Measurements from ENCODE around the gene PLEKHG2.

Gene PLEKHG2

GRCh38 chr19:39428283-39429112, 16.0 kb downstream of the PLEKHG2 start:
- peak overlapping the region; percentile 22 for H3K4me3 ChIP-seq (ENCODE audit: low read length)
- peak overlapping the region; percentile 92 for H3K27ac ChIP-seq (ENCODE audit: low read depth, low read length)
- peak overlapping the region; percentile 49 for H3K9ac ChIP-seq (ENCODE audit: low read depth, low read length)
- WGBS, result 25% methylated on average over 23 of the region's 23 CpGs
- H3K36me3 ChIP-seq (ENCODE audit: insufficient read depth, low read length), result peaks cover 38% of the 10 kb centered on the region
- H3K27me3 ChIP-seq (ENCODE audit: insufficient read depth, low read length), result no peaks in the 10 kb centered on the region
- peaks cover 27% of the 10 kb centered on the region for H3K4me1 ChIP-seq (ENCODE audit: insufficient read depth, low read length)
- no peaks in the 10 kb centered on the region for H3K9me3 ChIP-seq (ENCODE audit: insufficient read depth, low read depth, low read length)

- H3K36me3 ChIP-seq (ENCODE audit: insufficient read depth, low read length), result peaks cover 33% of the 10 kb centered on the region
- H3K4me1 ChIP-seq (ENCODE audit: insufficient read depth, low read length), result peaks cover 35% of the 10 kb centered on the region
- no peaks in the 10 kb centered on the region for H3K27me3 ChIP-seq (ENCODE audit: insufficient read depth, low read length)
- no peak overlapping the region for H3K4me3 ChIP-seq (ENCODE audit: low read length)
- peak overlapping the region; percentile 29 for H3K9ac ChIP-seq (ENCODE audit: low read depth, low read length)
- H3K27ac ChIP-seq (ENCODE audit: low read depth, low read length), result peak overlapping the region; percentile 81
- 73% methylated on average over 25 of the region's 25 CpGs for WGBS
- H3K9me3 ChIP-seq (ENCODE audit: insufficient read depth, low read depth, low read length), result no peaks in the 10 kb centered on the region
These were observed 18.5 kb downstream of the PLEKHG2 start for GRCh38 chr19:39430675-39431593.

DNA sequence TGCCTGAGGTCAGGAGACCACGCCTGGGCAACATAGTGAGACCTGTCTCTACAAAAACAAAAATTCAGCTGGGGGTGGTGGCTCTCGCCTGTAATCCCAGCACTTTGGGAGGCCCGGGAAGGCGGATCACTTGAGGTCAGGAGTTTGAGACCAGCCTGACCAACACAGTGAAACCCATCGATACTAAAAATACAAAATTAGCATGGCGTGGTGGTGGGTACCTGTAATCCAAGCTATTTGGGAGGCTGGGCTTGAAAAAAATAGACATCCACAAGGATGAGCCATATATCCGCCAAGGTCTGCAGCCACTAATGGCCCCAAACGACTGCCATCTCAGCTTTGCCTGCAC, 20.2 kb downstream of the PLEKHG2 start:
- H3K27ac ChIP-seq (ENCODE audit: low read depth, low read length), result no peak overlapping the region; the same call in 1 of the 2 replicates
- H3K4me1 ChIP-seq (ENCODE audit: insufficient read depth, low read length), result peaks cover 29% of the 10 kb centered on the region
- no peak overlapping the region for H3K4me3 ChIP-seq (ENCODE audit: low read length)
- H3K9ac ChIP-seq (ENCODE audit: low read depth, low read length), result no peak overlapping the region
- H3K27me3 ChIP-seq (ENCODE audit: insufficient read depth, low read length), result no peaks in the 10 kb centered on the region
- WGBS, result 97% methylated on average over 8 of the region's 8 CpGs
- no peaks in the 10 kb centered on the region for H3K9me3 ChIP-seq (ENCODE audit: insufficient read depth, low read depth, low read length)
- H3K36me3 ChIP-seq (ENCODE audit: insufficient read depth, low read length), result peaks cover 33% of the 10 kb centered on the region

- WGBS, result 98% methylated on average over 8 of the region's 8 CpGs
- peak overlapping the region; percentile 99; the same call in 1 of the 2 replicates for H3K9ac ChIP-seq (ENCODE audit: low read depth, low read length)
- peak overlapping the region; percentile 87; the same call in 1 of the 2 replicates for H3K4me3 ChIP-seq (ENCODE audit: low read length)
- H3K9me3 ChIP-seq (ENCODE audit: insufficient read depth, low read depth, low read length), result no peaks in the 10 kb centered on the region
- H3K27me3 ChIP-seq (ENCODE audit: insufficient read depth, low read length), result no peaks in the 10 kb centered on the region
- H3K27ac ChIP-seq (ENCODE audit: low read depth, low read length), result peak overlapping the region; percentile 67
- H3K4me1 ChIP-seq (ENCODE audit: insufficient read depth, low read length), result peaks cover 21% of the 10 kb centered on the region
- peaks cover 33% of the 10 kb centered on the region for H3K36me3 ChIP-seq (ENCODE audit: insufficient read depth, low read length)
These were observed 21.1 kb downstream of the PLEKHG2 start for GRCh38 chr19:39433480-39434079.

DNA sequence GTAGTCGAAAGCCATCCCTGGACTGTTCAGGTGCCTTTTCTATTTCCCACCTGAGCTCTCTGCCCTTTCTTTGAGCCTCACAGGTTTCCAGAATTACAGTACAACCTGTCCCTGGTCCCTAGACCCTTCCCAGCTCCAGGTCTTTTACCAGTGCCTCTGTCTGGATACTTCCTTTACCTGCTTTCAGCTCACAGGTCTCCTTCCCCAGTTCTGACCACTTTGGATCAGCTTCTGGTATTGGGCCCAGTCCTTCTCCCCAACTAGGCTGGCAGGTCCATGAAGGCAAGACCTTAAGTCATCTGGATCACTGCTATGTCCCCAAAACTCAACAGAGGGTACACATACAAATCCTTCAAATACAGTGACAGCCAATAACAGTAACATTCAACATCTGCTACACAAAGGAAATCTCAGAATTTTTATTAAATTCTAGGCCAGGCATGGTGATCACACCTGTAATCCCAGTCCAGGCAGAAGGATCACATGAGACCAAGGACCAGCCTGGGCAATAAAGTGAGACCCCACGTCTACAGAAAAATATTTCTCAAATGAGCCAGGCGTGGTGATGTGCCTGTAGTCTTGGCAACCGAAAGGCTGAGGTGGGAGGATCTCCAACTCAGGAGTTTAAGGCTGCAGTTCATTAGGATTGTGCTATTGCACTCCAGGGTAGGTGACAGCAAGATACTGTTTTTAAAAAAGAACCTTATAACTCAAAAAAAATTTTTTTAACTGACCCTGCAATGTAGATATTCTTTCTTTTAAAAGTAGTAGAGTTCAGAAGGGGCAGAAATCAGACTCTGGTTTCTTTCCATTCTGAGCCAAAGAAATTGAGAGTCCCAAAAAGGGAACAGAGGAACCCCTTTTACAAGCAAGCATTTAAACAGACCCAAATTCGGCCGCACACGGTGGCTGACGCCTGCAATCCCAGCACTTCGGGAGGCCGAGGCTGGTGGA, 21.9 kb downstream of the PLEKHG2 start:
- Histone ChIP-seq H3K4me3 (ENCODE audit: low read length) (peak overlapping the region; percentile 87), H3K27ac (ENCODE audit: low read depth, low read length) (peak overlapping the region; percentile 67)

GRCh38 chr19:39435499-39436349, 23.3 kb downstream of the PLEKHG2 start, which contains the start of gene RPS16:
Gene RPS16, minus strand, starts transcription at chr19:39435949. Its CDS starts 54 bp downstream, at chr19:39435895.
- Histone ChIP-seq H3K27ac (ENCODE audit: low read depth, low read length) (peak within 1 kb of the TSS; percentile 74), H3K36me3 (ENCODE audit: insufficient read depth, low read length) (peaks cover 33% of the 10 kb centered on the region), H3K9ac (ENCODE audit: low read depth, low read length) (peak within 1 kb of the TSS; percentile 99), H3K9me3 (ENCODE audit: insufficient read depth, low read depth, low read length) (no peaks in the 10 kb centered on the region), H3K27me3 (ENCODE audit: insufficient read depth, low read length) (no peaks in the 10 kb centered on the region), H3K4me3 (ENCODE audit: low read length) (peak within 1 kb of the TSS; percentile 87), H3K4me1 (ENCODE audit: insufficient read depth, low read length) (peaks cover 12% of the 10 kb centered on the region)
- under 1% methylated on average over 61 of the region's 61 CpGs for WGBS

More for the DNA sequence above, 21.9 kb downstream of the PLEKHG2 start:
- 67% methylated on average over 10 of the region's 10 CpGs for WGBS
- Histone ChIP-seq H3K9me3 (ENCODE audit: insufficient read depth, low read depth, low read length) (no peaks in the 10 kb centered on the region), H3K36me3 (ENCODE audit: insufficient read depth, low read length) (peaks cover 33% of the 10 kb centered on the region), H3K27me3 (ENCODE audit: insufficient read depth, low read length) (no peaks in the 10 kb centered on the region), H3K4me1 (ENCODE audit: insufficient read depth, low read length) (peaks cover 16% of the 10 kb centered on the region), H3K9ac (ENCODE audit: low read depth, low read length) (peak overlapping the region; percentile 99)

GRCh38 chr19:39436350-39436716, 23.9 kb downstream of the PLEKHG2 start:
- H3K36me3 ChIP-seq (ENCODE audit: insufficient read depth, low read length), result peaks cover 33% of the 10 kb centered on the region

DNA sequence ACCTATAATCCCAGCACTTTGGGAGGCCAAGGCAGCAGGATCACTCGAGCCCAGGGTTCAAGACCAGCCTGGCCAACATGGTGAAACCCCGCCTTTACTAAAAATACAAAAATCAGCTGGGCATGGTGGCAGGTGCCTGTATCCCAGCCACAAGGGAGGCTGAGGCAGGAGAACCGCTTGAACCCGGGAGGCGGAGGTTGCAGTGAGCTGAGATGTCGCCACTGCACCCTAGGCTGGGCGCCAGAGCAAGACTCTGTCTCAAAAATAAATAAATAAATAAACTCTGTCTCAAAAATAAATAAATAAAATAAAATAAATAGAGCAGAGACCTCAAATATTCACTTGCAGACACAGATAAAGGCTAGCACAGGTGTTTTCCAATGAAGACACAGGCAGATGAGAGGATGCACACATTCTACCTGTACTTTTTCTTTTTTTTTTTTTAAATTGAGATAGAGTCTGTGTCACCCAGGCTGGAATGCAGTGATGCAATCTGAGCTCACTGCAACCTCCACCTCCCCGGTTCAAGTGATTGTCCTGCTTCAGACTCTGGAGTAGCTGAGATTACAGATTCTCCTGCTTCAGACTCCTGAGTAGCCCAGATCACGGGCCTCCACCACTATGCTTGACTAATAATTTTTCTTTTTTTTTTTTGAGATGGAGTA, 25.9 kb downstream of the PLEKHG2 start:
- no peaks in the 10 kb centered on the region for H3K27me3 ChIP-seq (ENCODE audit: insufficient read depth, low read length)
- H3K36me3 ChIP-seq (ENCODE audit: insufficient read depth, low read length), result peaks cover 17% of the 10 kb centered on the region
- H3K9me3 ChIP-seq (ENCODE audit: insufficient read depth, low read depth, low read length), result no peaks in the 10 kb centered on the region
- H3K4me1 ChIP-seq (ENCODE audit: insufficient read depth, low read length), result peaks cover 7% of the 10 kb centered on the region; the same call in 1 of the 2 replicates
- WGBS, result 75% methylated on average over 8 of the region's 9 CpGs
- no peak overlapping the region for H3K27ac ChIP-seq (ENCODE audit: low read depth, low read length)
- H3K9ac ChIP-seq (ENCODE audit: low read depth, low read length), result no peak overlapping the region
- H3K4me3 ChIP-seq (ENCODE audit: low read length), result no peak overlapping the region

More at GRCh38 chr19:39436350-39436716, 23.9 kb downstream of the PLEKHG2 start:
- WGBS, result 7% methylated on average over 2 of the region's 2 CpGs
- Histone ChIP-seq H3K9me3 (ENCODE audit: insufficient read depth, low read depth, low read length) (no peaks in the 10 kb centered on the region), H3K27ac (ENCODE audit: low read depth, low read length) (peak overlapping the region; percentile 74), H3K9ac (ENCODE audit: low read depth, low read length) (peak overlapping the region; percentile 89), H3K4me1 (ENCODE audit: insufficient read depth, low read length) (peaks cover 7% of the 10 kb centered on the region; the same call in 1 of the 2 replicates), H3K27me3 (ENCODE audit: insufficient read depth, low read length) (no peaks in the 10 kb centered on the region), H3K4me3 (ENCODE audit: low read length) (peak overlapping the region; percentile 87)

DNA sequence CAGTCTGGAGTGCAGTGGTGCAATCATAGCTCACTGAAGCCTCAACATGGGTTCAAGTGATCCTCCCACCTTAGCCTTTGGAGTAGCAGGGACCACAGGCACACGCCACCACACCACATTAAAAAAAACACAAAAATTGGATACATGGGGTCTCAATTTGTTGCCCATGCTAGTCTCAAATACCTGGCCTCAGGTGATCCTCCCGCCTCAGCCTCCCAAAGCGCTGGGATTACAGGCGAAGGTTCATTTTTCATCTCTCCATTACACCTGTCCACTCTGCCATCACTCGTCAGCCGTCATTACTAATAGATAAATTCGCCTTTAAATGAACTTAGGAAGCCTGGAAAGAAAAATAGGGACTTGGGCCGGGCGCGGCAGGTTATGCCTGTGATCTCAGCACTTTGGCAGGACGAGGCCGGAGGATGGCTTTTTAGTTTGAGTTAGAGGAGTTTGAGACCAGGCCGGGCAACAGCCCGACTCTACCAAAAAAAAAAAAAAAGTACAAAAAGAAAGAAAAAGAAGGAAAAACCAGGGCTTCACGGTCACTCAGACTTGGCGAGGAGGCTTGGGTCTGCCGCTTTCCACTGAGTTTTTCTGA, 32.2 kb downstream of the PLEKHG2 start:
- Histone ChIP-seq H3K4me1 (ENCODE audit: insufficient read depth, low read length) (no peaks in the 10 kb centered on the region), H3K4me3 (ENCODE audit: low read length) (peak overlapping the region; percentile 94), H3K36me3 (ENCODE audit: insufficient read depth, low read length) (peaks cover 17% of the 10 kb centered on the region), H3K27me3 (ENCODE audit: insufficient read depth, low read length) (no peaks in the 10 kb centered on the region), H3K9ac (ENCODE audit: low read depth, low read length) (peak overlapping the region; percentile 96), H3K27ac (ENCODE audit: low read depth, low read length) (peak overlapping the region; percentile 92), H3K9me3 (ENCODE audit: insufficient read depth, low read depth, low read length) (no peaks in the 10 kb centered on the region)
- WGBS, result 18% methylated on average over 16 of the region's 17 CpGs

All from HUES64 (cell line).